GM12801 (cell line): ENCODE results near the gene CADM1.

Source experiments
- TF ChIP-seq, protein P1 (sequence below): IDR thresholded peaks from one replicate; pipeline ENCODE4 v1.5.1; 2011; ENCODE audit warnings: control low read depth; ENCODE audit not compliant: insufficient read length; ENCODE audit errors: extremely low read depth

Gene CADM1

GRCh38 chr11:115144914-115145313 lies 359.3 kb downstream of the CADM1 start:
- TF ChIP-seq, protein P1, sequence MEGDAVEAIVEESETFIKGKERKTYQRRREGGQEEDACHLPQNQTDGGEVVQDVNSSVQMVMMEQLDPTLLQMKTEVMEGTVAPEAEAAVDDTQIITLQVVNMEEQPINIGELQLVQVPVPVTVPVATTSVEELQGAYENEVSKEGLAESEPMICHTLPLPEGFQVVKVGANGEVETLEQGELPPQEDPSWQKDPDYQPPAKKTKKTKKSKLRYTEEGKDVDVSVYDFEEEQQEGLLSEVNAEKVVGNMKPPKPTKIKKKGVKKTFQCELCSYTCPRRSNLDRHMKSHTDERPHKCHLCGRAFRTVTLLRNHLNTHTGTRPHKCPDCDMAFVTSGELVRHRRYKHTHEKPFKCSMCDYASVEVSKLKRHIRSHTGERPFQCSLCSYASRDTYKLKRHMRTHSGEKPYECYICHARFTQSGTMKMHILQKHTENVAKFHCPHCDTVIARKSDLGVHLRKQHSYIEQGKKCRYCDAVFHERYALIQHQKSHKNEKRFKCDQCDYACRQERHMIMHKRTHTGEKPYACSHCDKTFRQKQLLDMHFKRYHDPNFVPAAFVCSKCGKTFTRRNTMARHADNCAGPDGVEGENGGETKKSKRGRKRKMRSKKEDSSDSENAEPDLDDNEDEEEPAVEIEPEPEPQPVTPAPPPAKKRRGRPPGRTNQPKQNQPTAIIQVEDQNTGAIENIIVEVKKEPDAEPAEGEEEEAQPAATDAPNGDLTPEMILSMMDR = no peak

- TF ChIP-seq, protein P1 = no peak
These were observed 360.2 kb downstream of the CADM1 start for GRCh38 chr11:115144014-115144413.

- TF ChIP-seq, protein P1 = no peak
These were observed 362.7 kb downstream of the CADM1 start for GRCh38 chr11:115141231-115142114.

GRCh38 chr11:115135936-115136335 lies 368.3 kb downstream of the CADM1 start:
- TF ChIP-seq, protein P1 = no peak

GRCh38 chr11:115134926-115135325 lies 369.3 kb downstream of the CADM1 start:
- TF ChIP-seq, protein P1 = no peak

DNA sequence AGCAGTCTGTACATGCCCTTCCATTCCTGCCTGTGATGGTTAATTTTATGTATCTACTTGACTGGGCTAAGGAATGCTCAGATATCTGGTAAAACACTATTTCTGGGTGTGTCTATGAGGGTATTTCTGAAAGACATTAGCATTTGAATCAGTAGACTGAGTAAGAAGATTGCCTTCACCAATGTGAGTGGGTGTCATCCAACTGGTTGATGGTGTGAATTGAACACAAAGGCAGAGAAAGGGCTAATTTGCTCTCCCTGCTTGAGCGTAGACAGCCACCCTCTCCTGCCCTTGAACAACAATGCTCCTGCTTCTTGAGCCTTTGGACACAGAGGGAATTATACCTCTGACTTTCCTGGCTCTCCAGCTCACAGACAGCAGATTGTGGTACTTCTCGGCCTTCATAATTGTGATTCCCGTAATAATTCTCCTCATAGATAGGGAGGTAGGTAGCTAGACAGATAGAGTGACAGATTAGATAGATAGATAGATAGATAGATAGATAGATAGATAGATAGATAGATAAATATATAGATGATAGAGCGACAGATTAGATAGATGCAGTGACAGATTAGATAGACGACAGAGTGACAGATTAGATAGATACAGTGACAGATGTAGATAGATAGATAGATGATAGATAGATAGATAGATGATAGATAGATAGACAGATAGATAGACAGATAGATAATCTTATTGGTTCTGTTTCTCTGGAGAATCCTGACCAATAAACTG lies 370.6 kb downstream of the CADM1 start:
- TF ChIP-seq, protein P1 = no peak

- TF ChIP-seq, protein P1 = no peak
These were observed 371.6 kb downstream of the CADM1 start for GRCh38 chr11:115132436-115133228.
